ENCODE data around the gene TRAM2. TPM values are rescaled to one million over a fixed set of nuclear protein-coding genes. Genes with fewer than 3 reads are reported as not detected.

TRAM2 gene
- total RNA-seq, 1 donor from 2014 or later = 16.2 TPM

DNA sequence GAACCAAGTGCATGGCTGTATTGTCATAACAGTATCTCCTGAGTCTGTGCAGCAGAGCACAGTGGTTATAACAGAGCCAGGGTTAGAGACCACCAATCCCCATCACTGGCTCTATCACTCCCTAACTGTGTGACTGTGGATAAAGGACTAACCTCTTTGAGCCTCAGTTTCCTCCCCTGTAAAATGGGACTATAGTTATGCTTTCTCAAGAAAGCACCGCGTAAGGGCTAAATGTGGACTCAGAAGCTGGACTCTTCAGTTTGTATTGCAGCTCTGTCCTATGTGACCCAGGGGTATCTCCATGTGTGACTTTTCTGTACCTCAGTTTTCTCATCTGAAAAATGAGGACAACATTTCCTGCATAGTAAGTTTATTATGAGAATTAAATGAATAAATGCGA, 59.9 kb downstream of the TRAM2 start:
- Mint-ChIP-seq H3K4me1 (ENCODE audit: low read depth, unreplicated experiment) (peaks cover 38% of the 10 kb centered on the region), H3K36me3 (ENCODE audit: unreplicated experiment) (no peaks in the 10 kb centered on the region), H3K9me3 (ENCODE audit: unreplicated experiment) (peaks cover under 1% of the 10 kb centered on the region), H3K27ac (ENCODE audit: unreplicated experiment) (no peak overlapping the region), H3K27me3 (ENCODE audit: unreplicated experiment) (peaks cover 5% of the 10 kb centered on the region), H3K4me3 (ENCODE audit: unreplicated experiment) (no peak overlapping the region)
- DNase-seq = no peak
- TF ChIP-seq, protein P1, sequence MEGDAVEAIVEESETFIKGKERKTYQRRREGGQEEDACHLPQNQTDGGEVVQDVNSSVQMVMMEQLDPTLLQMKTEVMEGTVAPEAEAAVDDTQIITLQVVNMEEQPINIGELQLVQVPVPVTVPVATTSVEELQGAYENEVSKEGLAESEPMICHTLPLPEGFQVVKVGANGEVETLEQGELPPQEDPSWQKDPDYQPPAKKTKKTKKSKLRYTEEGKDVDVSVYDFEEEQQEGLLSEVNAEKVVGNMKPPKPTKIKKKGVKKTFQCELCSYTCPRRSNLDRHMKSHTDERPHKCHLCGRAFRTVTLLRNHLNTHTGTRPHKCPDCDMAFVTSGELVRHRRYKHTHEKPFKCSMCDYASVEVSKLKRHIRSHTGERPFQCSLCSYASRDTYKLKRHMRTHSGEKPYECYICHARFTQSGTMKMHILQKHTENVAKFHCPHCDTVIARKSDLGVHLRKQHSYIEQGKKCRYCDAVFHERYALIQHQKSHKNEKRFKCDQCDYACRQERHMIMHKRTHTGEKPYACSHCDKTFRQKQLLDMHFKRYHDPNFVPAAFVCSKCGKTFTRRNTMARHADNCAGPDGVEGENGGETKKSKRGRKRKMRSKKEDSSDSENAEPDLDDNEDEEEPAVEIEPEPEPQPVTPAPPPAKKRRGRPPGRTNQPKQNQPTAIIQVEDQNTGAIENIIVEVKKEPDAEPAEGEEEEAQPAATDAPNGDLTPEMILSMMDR (IDR thresholded peaks at IDR 0.05; ENCODE audit: partially characterized antibody, unreplicated experiment) = no peak

DNA sequence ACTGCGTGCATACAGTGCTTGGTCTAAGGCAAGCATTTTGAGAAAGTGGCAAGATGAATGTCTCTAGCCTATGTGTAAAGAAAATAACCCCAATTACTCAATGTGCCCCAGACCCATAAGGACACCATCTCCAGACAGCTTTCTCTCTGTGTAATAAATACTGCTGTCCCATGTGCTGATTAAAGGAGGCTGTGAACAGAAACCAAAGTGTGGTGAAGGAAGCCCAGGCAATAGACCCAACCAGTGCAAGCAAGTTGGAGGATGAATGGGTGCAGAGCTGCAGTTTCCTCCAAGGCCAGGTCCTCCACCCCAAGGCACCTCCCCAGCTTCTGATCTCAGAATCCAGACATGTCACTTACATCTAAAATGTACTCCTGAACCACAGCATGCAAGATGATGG, 60.6 kb downstream of the TRAM2 start:
- H3K4me1 Mint-ChIP-seq (ENCODE audit: low read depth, unreplicated experiment) = peaks cover 40% of the 10 kb centered on the region
- peaks cover 4% of the 10 kb centered on the region for H3K27me3 Mint-ChIP-seq (ENCODE audit: unreplicated experiment)
- DNase-seq = no peak
- H3K36me3 Mint-ChIP-seq (ENCODE audit: unreplicated experiment) = no peaks in the 10 kb centered on the region
- no peak overlapping the region for H3K4me3 Mint-ChIP-seq (ENCODE audit: unreplicated experiment)
- no peak overlapping the region for H3K27ac Mint-ChIP-seq (ENCODE audit: unreplicated experiment)
- H3K9me3 Mint-ChIP-seq (ENCODE audit: unreplicated experiment) = peaks cover 2% of the 10 kb centered on the region
- TF ChIP-seq, protein P1 (IDR thresholded peaks at IDR 0.05; ENCODE audit: partially characterized antibody, unreplicated experiment) = no peak

GRCh38 chr6:52515219-52515960, 61.5 kb downstream of the TRAM2 start:
- no peak for DNase-seq
- H3K4me3 Mint-ChIP-seq (ENCODE audit: unreplicated experiment) = no peak overlapping the region
- H3K27me3 Mint-ChIP-seq (ENCODE audit: unreplicated experiment) = peaks cover 3% of the 10 kb centered on the region
- H3K9me3 Mint-ChIP-seq (ENCODE audit: unreplicated experiment) = peaks cover 2% of the 10 kb centered on the region
- no peaks in the 10 kb centered on the region for H3K36me3 Mint-ChIP-seq (ENCODE audit: unreplicated experiment)
- peaks cover 44% of the 10 kb centered on the region for H3K4me1 Mint-ChIP-seq (ENCODE audit: low read depth, unreplicated experiment)
- H3K27ac Mint-ChIP-seq (ENCODE audit: unreplicated experiment) = peak overlapping the region; percentile 81
- TF ChIP-seq, protein P1 (IDR thresholded peaks at IDR 0.05; ENCODE audit: partially characterized antibody, unreplicated experiment) = no peak

DNA sequence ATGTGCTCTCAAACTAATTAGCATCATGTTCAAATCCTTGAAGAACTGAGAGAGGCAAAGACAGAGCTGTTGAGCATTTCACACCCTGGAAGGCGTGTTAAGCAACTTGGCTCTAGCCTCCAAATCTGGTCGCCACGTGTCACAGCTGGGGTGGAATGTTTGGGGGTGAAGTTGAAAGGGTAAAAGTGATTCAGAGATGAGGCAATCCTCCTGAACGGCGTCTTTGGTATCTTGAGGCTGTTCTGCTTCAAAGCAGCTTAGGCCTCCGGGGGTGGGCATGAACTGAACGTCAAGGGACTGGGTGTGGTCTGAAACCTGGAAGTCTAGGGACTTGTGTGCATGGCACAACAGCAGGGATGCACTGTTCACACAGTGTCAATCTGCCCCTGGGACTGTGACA, 62.3 kb downstream of the TRAM2 start:
- H3K27me3 Mint-ChIP-seq (ENCODE audit: unreplicated experiment) = no peaks in the 10 kb centered on the region
- H3K4me3 Mint-ChIP-seq (ENCODE audit: unreplicated experiment) = peak overlapping the region; percentile 3
- no peaks in the 10 kb centered on the region for H3K36me3 Mint-ChIP-seq (ENCODE audit: unreplicated experiment)
- H3K9me3 Mint-ChIP-seq (ENCODE audit: unreplicated experiment) = peaks cover 2% of the 10 kb centered on the region
- no peak for DNase-seq
- TF ChIP-seq, protein P1 (IDR thresholded peaks at IDR 0.05; ENCODE audit: partially characterized antibody, unreplicated experiment) = no peak
- peak overlapping the region; percentile 81 for H3K27ac Mint-ChIP-seq (ENCODE audit: unreplicated experiment)
- H3K4me1 Mint-ChIP-seq (ENCODE audit: low read depth, unreplicated experiment) = peaks cover 42% of the 10 kb centered on the region

DNA sequence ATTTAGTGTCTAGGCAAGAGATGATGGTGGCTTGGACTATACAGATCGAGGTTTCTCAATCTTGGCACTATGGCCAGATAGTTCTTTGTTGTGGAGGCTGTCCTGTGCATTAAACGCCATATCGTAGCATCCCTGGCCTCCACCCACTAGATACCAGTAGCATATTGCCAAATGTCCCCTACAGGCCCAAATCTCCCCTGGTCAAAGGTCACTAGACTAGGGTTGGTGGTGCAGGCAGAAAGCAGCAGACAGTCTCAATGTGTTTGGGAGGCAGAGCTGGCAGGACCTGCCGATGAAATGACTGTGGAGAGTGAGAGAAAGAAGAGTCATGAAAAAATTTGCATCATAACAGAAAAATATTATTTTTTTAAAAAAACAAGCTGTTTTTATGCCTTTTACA, 63.0 kb downstream of the TRAM2 start:
- peaks cover 42% of the 10 kb centered on the region for H3K4me1 Mint-ChIP-seq (ENCODE audit: low read depth, unreplicated experiment)
- peak overlapping the region; percentile 78 for H3K27ac Mint-ChIP-seq (ENCODE audit: unreplicated experiment)

More for the DNA sequence above, 63.0 kb downstream of the TRAM2 start:
- H3K27me3 Mint-ChIP-seq (ENCODE audit: unreplicated experiment) = peaks cover under 1% of the 10 kb centered on the region
- H3K36me3 Mint-ChIP-seq (ENCODE audit: unreplicated experiment) = no peaks in the 10 kb centered on the region
- peaks cover 2% of the 10 kb centered on the region for H3K9me3 Mint-ChIP-seq (ENCODE audit: unreplicated experiment)
- TF ChIP-seq, protein P1 (IDR thresholded peaks at IDR 0.05; ENCODE audit: partially characterized antibody, unreplicated experiment) = no peak
- no peak for DNase-seq
- H3K4me3 Mint-ChIP-seq (ENCODE audit: unreplicated experiment) = no peak overlapping the region
